H9 (cell line): ENCODE measurements around the gene RBM46. TPM values are rescaled to one million over a fixed set of nuclear protein-coding genes. Genes with fewer than 3 reads are reported as not detected.

Source experiments
- DNase-seq: peaks from one replicate; pipeline ENCODE4 v3.0.0-alpha.2; 2017
- H2AFZ ChIP-seq: one replicate; pipeline ENCODE4 v1.6.1; 2013; ENCODE audit warnings: mild to moderate bottlenecking, low read length, control low read depth, moderate library complexity
- H2AK5ac ChIP-seq: 2 replicates; pipeline ENCODE4 v1.6.1; 2013; ENCODE audit warnings: low read length, control low read depth, mixed read lengths; ENCODE audit not compliant: insufficient read length
- H2BK120ac ChIP-seq: one replicate; pipeline ENCODE4 v1.6.1; 2013; ENCODE audit warnings: low read depth, mild to moderate bottlenecking, low read length, control low read depth, inconsistent platforms; ENCODE audit not compliant: poor library complexity, severe bottlenecking
- H2BK12ac ChIP-seq: 2 replicates; pipeline ENCODE4 v1.6.1; 2013; ENCODE audit warnings: low read length, control low read depth, mixed read lengths, low read depth; ENCODE audit not compliant: insufficient read length
- H2BK15ac ChIP-seq: 2 replicates; pipeline ENCODE4 v1.6.1; 2013; ENCODE audit warnings: low read depth, low read length, control low read depth
- H2BK20ac ChIP-seq: one replicate; pipeline ENCODE4 v1.6.1; 2013; ENCODE audit warnings: low read depth, mild to moderate bottlenecking, low read length, control low read depth, inconsistent platforms; ENCODE audit not compliant: poor library complexity, severe bottlenecking
- H2BK5ac ChIP-seq: 2 replicates; pipeline ENCODE4 v1.6.1; 2013; ENCODE audit warnings: low read length, control low read depth, mixed read lengths; ENCODE audit not compliant: insufficient read length
- H3K14ac ChIP-seq: 2 replicates; pipeline ENCODE4 v1.6.1; 2013; ENCODE audit warnings: low read length, control low read depth; ENCODE audit not compliant: insufficient read depth
- H3K18ac ChIP-seq: 2 replicates; pipeline ENCODE4 v1.6.1; 2013; ENCODE audit warnings: low read depth, mild to moderate bottlenecking, mixed read lengths, low read length, control low read depth; ENCODE audit not compliant: insufficient read length
- H3K23ac ChIP-seq: 2 replicates; pipeline ENCODE4 v1.6.1; 2013; ENCODE audit warnings: low read length, control low read depth, mixed read lengths, low read depth; ENCODE audit not compliant: insufficient read length
- H3K23me2 ChIP-seq: 2 replicates; pipeline ENCODE4 v1.6.1; 2013; ENCODE audit warnings: low read depth, mild to moderate bottlenecking, mixed read lengths, low read length, control low read depth; ENCODE audit not compliant: insufficient read length, poor library complexity, severe bottlenecking
- H3K27ac ChIP-seq: 2 replicates; pipeline ENCODE4 v1.5.1; 2013; ENCODE audit warnings: low read length, control low read depth, mixed read lengths, low read depth; ENCODE audit not compliant: insufficient read length
- H3K27me3 ChIP-seq: 2 replicates; pipeline ENCODE4 v1.6.1; 2013; ENCODE audit warnings: low read length, control low read depth, inconsistent platforms; ENCODE audit not compliant: insufficient read depth
- H3K4ac ChIP-seq: 2 replicates; pipeline ENCODE4 v1.6.1; 2013; ENCODE audit warnings: low read depth, mild to moderate bottlenecking, control low read depth, inconsistent platforms, low read length, moderate library complexity
- H3K4me1 ChIP-seq: 2 replicates; pipeline ENCODE4 v1.6.1; 2013; ENCODE audit warnings: low read length, control low read depth, inconsistent platforms; ENCODE audit not compliant: insufficient read depth
- H3K4me2 ChIP-seq: 2 replicates; pipeline ENCODE4 v1.6.1; 2013; ENCODE audit warnings: low read length, control low read depth, mixed read lengths; ENCODE audit not compliant: insufficient read length, insufficient read depth
- H3K56ac ChIP-seq: 2 replicates; pipeline ENCODE4 v1.6.1; 2013; ENCODE audit warnings: low read depth, mild to moderate bottlenecking, mixed read lengths, low read length, control low read depth; ENCODE audit not compliant: insufficient read length
- H3K79me1 ChIP-seq: 2 replicates; pipeline ENCODE4 v1.6.1; 2013; ENCODE audit warnings: low read depth, mild to moderate bottlenecking, moderate library complexity, low read length, control low read depth, inconsistent platforms; ENCODE audit not compliant: insufficient read depth, poor library complexity, severe bottlenecking
- H3K79me2 ChIP-seq: 2 replicates; pipeline ENCODE4 v1.6.1; 2013; ENCODE audit warnings: low read length, control low read depth, inconsistent platforms; ENCODE audit not compliant: insufficient read depth
- H3K9ac ChIP-seq: 2 replicates; pipeline ENCODE4 v1.6.1; 2013; ENCODE audit warnings: low read length, control low read depth, mixed read lengths; ENCODE audit not compliant: insufficient read length; ENCODE audit errors: extremely low read depth
- H3K9me3 ChIP-seq: one replicate; pipeline ENCODE4 v1.6.1; 2013; ENCODE audit warnings: low read depth, low read length, inconsistent platforms; ENCODE audit not compliant: control insufficient read depth
- H3T11ph ChIP-seq: one replicate; pipeline ENCODE4 v1.6.1; 2013; ENCODE audit warnings: mild to moderate bottlenecking, low read length, control low read depth, inconsistent platforms
- H4K20me1 ChIP-seq: one replicate; pipeline ENCODE4 v1.6.1; 2013; ENCODE audit not compliant: control insufficient read depth, insufficient read length, insufficient read depth
- H4K5ac ChIP-seq: 2 replicates; pipeline ENCODE4 v1.6.1; 2013; ENCODE audit warnings: low read depth, mild to moderate bottlenecking, mixed read lengths, low read length, control low read depth; ENCODE audit not compliant: insufficient read length
- H4K8ac ChIP-seq: replicated peaks from 2 replicates; pipeline ENCODE4 v1.6.1; 2013; ENCODE audit warnings: low read length, control low read depth, mixed read lengths, low read depth; ENCODE audit not compliant: insufficient read length
- H4K91ac ChIP-seq: 2 replicates; pipeline ENCODE4 v1.6.1; 2013; ENCODE audit warnings: low read depth, mild to moderate bottlenecking, moderate library complexity, mixed read lengths, low read length, control low read depth; ENCODE audit not compliant: insufficient read length
- H3K27ac Mint-ChIP-seq, 3 experiments: 2 replicates in 2 of 3; 3 replicates in 1 of 3; pipeline ENCODE4 v1.8.0; 2020 to 2021; ENCODE audit warnings: mixed read lengths in 3 of 3, mild to moderate bottlenecking in 1 of 3, moderate library complexity in 1 of 3
- H3K27me3 Mint-ChIP-seq: 2 replicates; pipeline ENCODE4 v1.8.0; 2021; ENCODE audit warnings: low read depth, mild to moderate bottlenecking, moderate library complexity, mixed read lengths
- H3K36me3 Mint-ChIP-seq, 3 experiments: 2 replicates in 2 of 3; 3 replicates in 1 of 3; pipeline ENCODE4 v1.8.0; 2020 to 2021; ENCODE audit warnings: low read depth in 3 of 3, mixed read lengths in 3 of 3; ENCODE audit not compliant: insufficient read depth in 1 of 3
- H3K4me1 Mint-ChIP-seq, 2 experiments: 2 replicates each; pipeline ENCODE4 v1.8.0; 2020; ENCODE audit warnings: mixed read lengths in 2 of 2
- H3K4me3 Mint-ChIP-seq, 2 experiments: 2 replicates in 1 of 2; 3 replicates in 1 of 2; pipeline ENCODE4 v1.8.0; 2020 to 2021; ENCODE audit warnings: mild to moderate bottlenecking in 2 of 2, mixed read lengths in 2 of 2, moderate library complexity in 1 of 2
- H3K9me3 Mint-ChIP-seq, 2 experiments: 2 replicates in 1 of 2; 3 replicates in 1 of 2; pipeline ENCODE4 v1.8.0; 2020; ENCODE audit warnings: mild to moderate bottlenecking in 2 of 2, mixed read lengths in 2 of 2, moderate library complexity in 1 of 2
- WGBS: extraction: QIAGEN DNeasy Blood & Tissue Kit; methylation state at CpG from one replicate; pipeline ENCODE4 v1.1.7; 2013; ENCODE audit warnings: missing lambda C conversion rate, low lambda C conversion rate, mixed read lengths; ENCODE audit not compliant: insufficient read length; ENCODE audit errors: extremely low coverage; 5-methylcytosine and 5-hydroxymethylcytosine counted together
- total RNA-seq: library from RNA; stranded (reverse); gene quantifications from 2 replicates; pipeline ENCODE4 v1.2.1, GENCODE V29; 2021
- TF ChIP-seq, protein P1 (sequence below): fragments of 200-600 bp; sonication (generic); conservative IDR thresholded peaks from 3 replicates; pipeline ENCODE4 v1.8.0; 2021; ENCODE audit warnings: antibody characterized with exemption, mild to moderate bottlenecking

RBM46 gene
- total RNA-seq, 1 experiment from 2014 or later = 0.17 TPM

GRCh38 chr4:154732669-154733068 is 48.4 kb upstream of the RBM46 start:
- Histone ChIP-seq H2AFZ (no peak overlapping the region), H2BK5ac (no peak overlapping the region), H3K79me1 (no peaks in the 10 kb centered on the region), H3K23me2 (no peaks in the 10 kb centered on the region), H2BK12ac (no peak overlapping the region), H3K56ac (no peak overlapping the region), H3K4me2 (no peak overlapping the region), H3T11ph (no peak overlapping the region), H3K9me3 (no peaks in the 10 kb centered on the region), H3K4me1 (no peaks in the 10 kb centered on the region), H4K91ac (no peak overlapping the region), H3K79me2 (no peaks in the 10 kb centered on the region), H3K4ac (no peak overlapping the region), H3K23ac (no peak overlapping the region), H3K18ac (no peak overlapping the region), H4K8ac (no peak overlapping the region), H4K5ac (no peak overlapping the region), H2BK15ac (no peak overlapping the region), H2BK20ac (no peak overlapping the region), H3K14ac (no peak overlapping the region), H4K20me1 (no peaks in the 10 kb centered on the region), H3K27ac (no peak overlapping the region), H2AK5ac (no peak overlapping the region), H2BK120ac (no peak overlapping the region), H3K27me3 (no peaks in the 10 kb centered on the region), H3K9ac (no peak overlapping the region)
- Mint-ChIP-seq H3K36me3 (no peaks in the 10 kb centered on the region), H3K4me3 (no peak overlapping the region), H3K9me3 (no peaks in the 10 kb centered on the region), H3K27ac (no peak overlapping the region), H3K27me3 (peaks cover 6% of the 10 kb centered on the region; the same call in 1 of the 2 replicates), H3K4me1 (peaks cover 4 to 10% of the 10 kb centered on the region in 2 experiments; a peak in 2 of 4 replicates)
- WGBS = no CpG with 5 or more reads among the region's 4 CpGs
- no peak for DNase-seq
- TF ChIP-seq, protein P1, sequence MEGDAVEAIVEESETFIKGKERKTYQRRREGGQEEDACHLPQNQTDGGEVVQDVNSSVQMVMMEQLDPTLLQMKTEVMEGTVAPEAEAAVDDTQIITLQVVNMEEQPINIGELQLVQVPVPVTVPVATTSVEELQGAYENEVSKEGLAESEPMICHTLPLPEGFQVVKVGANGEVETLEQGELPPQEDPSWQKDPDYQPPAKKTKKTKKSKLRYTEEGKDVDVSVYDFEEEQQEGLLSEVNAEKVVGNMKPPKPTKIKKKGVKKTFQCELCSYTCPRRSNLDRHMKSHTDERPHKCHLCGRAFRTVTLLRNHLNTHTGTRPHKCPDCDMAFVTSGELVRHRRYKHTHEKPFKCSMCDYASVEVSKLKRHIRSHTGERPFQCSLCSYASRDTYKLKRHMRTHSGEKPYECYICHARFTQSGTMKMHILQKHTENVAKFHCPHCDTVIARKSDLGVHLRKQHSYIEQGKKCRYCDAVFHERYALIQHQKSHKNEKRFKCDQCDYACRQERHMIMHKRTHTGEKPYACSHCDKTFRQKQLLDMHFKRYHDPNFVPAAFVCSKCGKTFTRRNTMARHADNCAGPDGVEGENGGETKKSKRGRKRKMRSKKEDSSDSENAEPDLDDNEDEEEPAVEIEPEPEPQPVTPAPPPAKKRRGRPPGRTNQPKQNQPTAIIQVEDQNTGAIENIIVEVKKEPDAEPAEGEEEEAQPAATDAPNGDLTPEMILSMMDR = no peak
